K562 (cell line): Measurements from ENCODE around the gene ZC3H12C. TPM values are rescaled to one million over a fixed set of nuclear protein-coding genes. Genes with fewer than 3 reads are reported as not detected.

Experiments
- ATAC-seq: fragments of 200-7000 bp; cut with Tn5 transposase; 3 replicates; pipeline ENCODE4 v1.9.1; 2020; ENCODE audit warnings: moderate library complexity
- BruUV-seq: library from RNA; stranded (reverse); fragments of 400-500 nt; replicated peaks from 2 replicates; lab custom pipeline; 2021; lab: Mats Ljungman, UMichigan
- CTCF ChIA-PET: fragments of 300-600 bp; formaldehyde crosslinking; extraction: SDS; loops from one replicate; lab custom pipeline; 2021; ENCODE audit warnings: low intra/inter-chr PET ratio; lab: Yijun Ruan, JAX
- POLR2A ChIA-PET: fragments of 300-600, 350-650 bp; sonication (Branson Sonifier 250); formaldehyde crosslinking; extraction: SDS; loops from one replicate; lab custom pipeline; 2021; ENCODE audit warnings: antibody characterized with exemption, inconsistent platforms; lab: Yijun Ruan, JAX
- DNase-seq, 4 experiments: peaks; one replicate each; pipeline versions ENCODE4 v3.0.0 to v3.0.0-alpha.2; 2011 to 2018; ENCODE audit warnings: low spot score in 3 of 4, mixed read lengths in 3 of 4; ENCODE audit errors: extremely low read depth in 1 of 4
- FAIRE-seq: peaks from 2 replicates; lab custom pipeline; 2011; peaks lifted over from hg19 to GRCh38; lab: Jason Lieb, UNC
- H2AFZ ChIP-seq: 2 replicates; pipeline ENCODE4 v1.6.0; 2011; ENCODE audit warnings: low read depth, low read length, control low read depth, inconsistent platforms
- H3K27ac ChIP-seq: fragments of 200-600 bp; 3 replicates; pipeline ENCODE4 v1.8.0; 2011; ENCODE audit warnings: low read depth, mild to moderate bottlenecking, control low read depth, inconsistent platforms, low read length, moderate library complexity, mixed read lengths; ENCODE audit errors: extremely low read depth
- H3K27me3 ChIP-seq, 2 experiments: fragments of 300-600 bp in 1 of 2; 2 replicates in 1 of 2; 3 replicates in 1 of 2; pipeline versions ENCODE4 v1.6.0 to v1.8.0; 2011; ENCODE audit warnings: inconsistent platforms in 2 of 2, low read length in 2 of 2, mild to moderate bottlenecking in 1 of 2, mixed read lengths in 1 of 2, moderate library complexity in 1 of 2; ENCODE audit not compliant: control insufficient read depth in 2 of 2, insufficient read depth in 2 of 2
- H3K36me3 ChIP-seq: fragments of 300-600 bp; 3 replicates; pipeline ENCODE4 v1.8.0; 2011; ENCODE audit warnings: mild to moderate bottlenecking, low read length, inconsistent platforms; ENCODE audit not compliant: control insufficient read depth, insufficient read depth
- H3K4me1 ChIP-seq, 2 experiments: fragments of 200-600 bp in 1 of 2; replicated peaks in 1 of 2; 2 replicates in 1 of 2; 3 replicates in 1 of 2; pipeline versions ENCODE4 v1.5.1 to v1.8.0; 2011; ENCODE audit warnings: inconsistent platforms in 2 of 2, low read length in 2 of 2, mild to moderate bottlenecking in 1 of 2, mixed read lengths in 1 of 2, moderate library complexity in 1 of 2; ENCODE audit not compliant: control insufficient read depth in 2 of 2, insufficient read depth in 2 of 2
- H3K4me2 ChIP-seq: 2 replicates; pipeline ENCODE4 v1.6.1; 2011; ENCODE audit warnings: low read length, control low read depth, inconsistent platforms, mixed read lengths; ENCODE audit not compliant: insufficient read depth
- H3K4me3 ChIP-seq: fragments of 200-600 bp; sonication (generic), shearing (Covaris generic); 2 replicates; pipeline ENCODE4 v1.5.1; 2016; ENCODE audit warnings: control low read depth, inconsistent platforms
- H3K79me2 ChIP-seq: fragments of 200-600 bp; 3 replicates; pipeline ENCODE4 v1.8.0; 2011; ENCODE audit warnings: low read length, inconsistent platforms; ENCODE audit not compliant: control insufficient read depth, insufficient read depth
- H3K9ac ChIP-seq, 2 experiments: 2 replicates each; pipeline versions ENCODE4 v1.6.0 to v1.6.1; 2011; ENCODE audit warnings: low read depth in 2 of 2, low read length in 2 of 2, control low read depth in 1 of 2, inconsistent platforms in 1 of 2, mild to moderate bottlenecking in 1 of 2, mixed read lengths in 1 of 2; ENCODE audit not compliant: insufficient read depth in 1 of 2
- H3K9me1 ChIP-seq: one replicate; pipeline ENCODE4 v1.6.0; 2011; ENCODE audit warnings: inconsistent platforms, mild to moderate bottlenecking, low read length, moderate library complexity; ENCODE audit not compliant: control insufficient read depth, insufficient read depth
- H3K9me3 ChIP-seq: replicated peaks from 2 replicates; pipeline ENCODE4 v1.5.1; 2011; ENCODE audit warnings: low read depth, low read length, inconsistent platforms; ENCODE audit not compliant: control insufficient read depth, insufficient read depth
- H4K20me1 ChIP-seq: replicated peaks from 2 replicates; pipeline ENCODE4 v1.6.1; 2011; ENCODE audit warnings: low read length, inconsistent platforms, mixed read lengths; ENCODE audit not compliant: control insufficient read depth, insufficient read depth
- EWSR1 ChIP-seq: fragments of 450-650 bp; IDR thresholded peaks from 2 replicates; pipeline ENCODE4 v1.6.1; 2018; ENCODE audit warnings: borderline replicate concordance, mild to moderate bottlenecking, low read depth, moderate library complexity; ENCODE audit not compliant: partially characterized antibody
- ZNF217 ChIP-seq: sonication (generic); formaldehyde crosslinking; IDR thresholded peaks from 2 replicates; pipeline ENCODE4 v1.8.0; 2022; ENCODE audit warnings: mild to moderate bottlenecking, missing genetic modification reagents
- ZNF583 ChIP-seq: fragments of 250-450 bp; sonication (Bioruptor Pico); IDR thresholded peaks from 2 replicates; pipeline ENCODE4 v1.4.0; 2020
- in situ Hi-C: fragments of 300-500 bp; cut with MboI; formaldehyde crosslinking; loops from 4 replicates; pipeline ENCODE4 v1.15.0; 2018; ENCODE audit warnings: inconsistent platforms, mixed read lengths
- intact Hi-C: fragments of 100-400 bp; cut with micrococcal nuclease; formaldehyde crosslinking; loops from 2 replicates; pipeline ENCODE4 v1.14.2; 2022
- polyA plus RNA-seq, 8 experiments: library from polyadenylated mRNA; depleted of rRNA in 4 of 8; stranded (reverse) in 5 of 8; unstranded in 3 of 8; fragments of >200 nt; fragmentation: Nextera tagmentation in 2 of 8; fragmentation: Illumina TruSeq in 1 of 8; extraction: Ambion mirVana in 2 of 8; extraction: Trizol in 1 of 8; gene quantifications; 2 replicates each; pipeline versions ENCODE4 v1.2.1 to v1.2.3, GENCODE V29; 2011 to 2014; ENCODE audit warnings: inconsistent platforms in 1 of 8, missing spikeins in 1 of 8
- total RNA-seq, 7 experiments: library from RNA; depleted of rRNA in 6 of 7; stranded (reverse); fragments of >200 nt in 6 of 7; fragmentation: Illumina TruSeq in 2 of 7; extraction: Trizol in 2 of 7; gene quantifications; 2 replicates each; pipeline versions ENCODE4 v1.2.1 to v1.2.3, GENCODE V29; 2011 to 2021; ENCODE audit warnings: low replicate concordance in 1 of 7
- TF ChIP-seq, protein P1 (sequence below): fragments of 250-450 bp; sonication (Bioruptor Pico); IDR thresholded peaks from 2 replicates; pipeline ENCODE4 v1.5.0; 2021; ENCODE audit warnings: mild to moderate bottlenecking, borderline replicate concordance
- TF ChIP-seq, protein P2 (sequence below): sonication (generic); formaldehyde crosslinking; IDR thresholded peaks from 2 replicates; pipeline ENCODE4 v1.8.0; 2022; ENCODE audit warnings: mild to moderate bottlenecking, missing genetic modification reagents

Gene ZC3H12C
- total and polyA plus RNA-seq, 9 of the 15 experiments (the other 6 are each of a cell fraction or from before 2014, with no cell fraction given) = 0.56 to 5.9 (median 3.3) TPM

DNA sequence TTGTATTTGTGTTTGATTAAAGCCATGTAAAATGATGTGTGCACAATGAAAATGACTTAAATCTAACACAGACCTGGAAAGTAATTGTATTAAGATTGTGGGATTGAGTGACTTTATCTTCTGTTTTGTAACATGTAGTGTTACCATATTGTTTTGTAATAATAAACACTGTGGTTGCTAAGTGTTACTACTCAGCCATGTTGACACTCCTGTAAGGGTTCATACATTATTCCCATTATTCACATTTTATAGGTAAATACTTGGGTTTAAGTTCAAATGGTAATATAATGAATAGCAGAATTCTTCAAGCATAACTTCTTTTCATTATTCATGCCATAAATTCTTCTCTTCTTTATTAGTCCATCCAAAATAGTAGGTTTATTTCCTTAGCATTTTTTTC lies 69.0 kb downstream of the ZC3H12C start:
- in situ Hi-C loops = no loop called here
- no peak for ATAC-seq
- Histone ChIP-seq H3K9me3 (no peaks in the 10 kb centered on the region), H2AFZ (no peak overlapping the region), H3K9ac (no peak overlapping the region), H3K79me2 (no peaks in the 10 kb centered on the region), H3K4me1 (peaks cover 0 to 7% of the 10 kb centered on the region in 2 experiments; a peak in 1 of 5 replicates), H3K27ac (no peak overlapping the region), H3K27me3 (no peaks in the 10 kb centered on the region), H3K36me3 (peaks cover 9% of the 10 kb centered on the region; the same call in 2 of the 3 replicates), H4K20me1 (no peaks in the 10 kb centered on the region), H3K4me2 (no peak overlapping the region), H3K9me1 (no peaks in the 10 kb centered on the region), H3K4me3 (no peak overlapping the region)
- BruUV-seq = no TSS peak
- no peak for FAIRE-seq
- no peak for TF ChIP-seq EWSR1
- no peak for TF ChIP-seq ZNF217 (CRISPR knock-in tag)
- TF ChIP-seq, protein P1, sequence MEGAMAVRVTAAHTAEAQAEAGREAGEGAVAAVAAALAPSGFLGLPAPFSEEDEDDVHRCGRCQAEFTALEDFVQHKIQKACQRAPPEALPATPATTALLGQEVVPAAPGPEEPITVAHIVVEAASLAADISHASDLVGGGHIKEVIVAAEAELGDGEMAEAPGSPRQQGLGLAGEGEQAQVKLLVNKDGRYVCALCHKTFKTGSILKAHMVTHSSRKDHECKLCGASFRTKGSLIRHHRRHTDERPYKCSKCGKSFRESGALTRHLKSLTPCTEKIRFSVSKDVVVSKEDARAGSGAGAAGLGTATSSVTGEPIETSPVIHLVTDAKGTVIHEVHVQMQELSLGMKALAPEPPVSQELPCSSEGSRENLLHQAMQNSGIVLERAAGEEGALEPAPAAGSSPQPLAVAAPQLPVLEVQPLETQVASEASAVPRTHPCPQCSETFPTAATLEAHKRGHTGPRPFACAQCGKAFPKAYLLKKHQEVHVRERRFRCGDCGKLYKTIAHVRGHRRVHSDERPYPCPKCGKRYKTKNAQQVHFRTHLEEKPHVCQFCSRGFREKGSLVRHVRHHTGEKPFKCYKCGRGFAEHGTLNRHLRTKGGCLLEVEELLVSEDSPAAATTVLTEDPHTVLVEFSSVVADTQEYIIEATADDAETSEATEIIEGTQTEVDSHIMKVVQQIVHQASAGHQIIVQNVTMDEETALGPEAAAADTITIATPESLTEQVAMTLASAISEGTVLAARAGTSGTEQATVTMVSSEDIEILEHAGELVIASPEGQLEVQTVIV (CRISPR knock-in tag) = no peak
- TF ChIP-seq, protein P2, sequence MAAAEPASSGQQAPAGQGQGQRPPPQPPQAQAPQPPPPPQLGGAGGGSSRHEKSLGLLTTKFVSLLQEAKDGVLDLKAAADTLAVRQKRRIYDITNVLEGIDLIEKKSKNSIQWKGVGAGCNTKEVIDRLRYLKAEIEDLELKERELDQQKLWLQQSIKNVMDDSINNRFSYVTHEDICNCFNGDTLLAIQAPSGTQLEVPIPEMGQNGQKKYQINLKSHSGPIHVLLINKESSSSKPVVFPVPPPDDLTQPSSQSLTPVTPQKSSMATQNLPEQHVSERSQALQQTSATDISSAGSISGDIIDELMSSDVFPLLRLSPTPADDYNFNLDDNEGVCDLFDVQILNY = no peak
- no peak for TF ChIP-seq ZNF583 (CRISPR knock-in tag)
- ChIA-PET POLR2A (no interaction called here), CTCF (no interaction called here)
- intact Hi-C loops = no loop called here
- no peak for DNase-seq
